ENCODE data around the gene FBXL15. TPM values are rescaled to one million over a fixed set of nuclear protein-coding genes. Genes with fewer than 3 reads are reported as not detected.
A peak's percentile ranks its signal among the peaks of the same experiment; 100 is the strongest.

FBXL15 gene
- total RNA-seq, 1 donor from 2014 or later = 17.3 TPM

GRCh38 chr10:102409604-102410428, 10.8 kb upstream of the FBXL15 start:
- no peak for DNase-seq (ENCODE audit: low read depth)

DNA sequence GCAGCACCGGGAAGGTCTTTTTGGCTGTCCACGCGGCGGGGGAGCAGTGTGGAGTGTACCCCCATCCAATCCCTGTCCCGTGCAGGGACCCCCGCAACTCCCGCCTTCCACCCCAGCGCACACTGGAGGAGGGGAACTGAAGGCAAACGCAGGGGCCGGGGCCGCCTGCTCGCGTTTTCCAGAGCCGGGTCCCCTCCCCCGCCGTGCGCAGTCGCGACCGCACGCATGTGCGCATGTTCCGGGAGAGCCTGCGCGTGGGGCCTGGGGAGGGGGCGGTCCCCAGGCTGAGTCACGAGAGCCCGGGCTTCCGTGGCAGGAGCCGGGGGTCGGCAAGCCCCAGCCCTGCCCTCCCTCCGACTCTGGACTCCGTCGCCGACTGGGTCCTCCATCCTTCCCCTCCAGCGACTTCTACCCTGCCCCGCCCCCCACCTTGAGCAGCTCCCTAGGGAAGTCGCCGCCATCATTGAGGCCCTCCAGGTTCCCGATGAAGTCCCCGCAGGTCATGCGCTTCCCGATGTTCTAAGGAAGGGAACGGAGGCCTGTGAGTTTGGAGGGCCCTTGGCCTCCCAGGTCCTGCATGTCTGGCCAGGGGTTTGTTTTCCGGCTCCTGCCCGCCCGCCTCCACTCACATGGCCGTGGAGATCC, 10.1 kb upstream of the FBXL15 start:
- no peak for DNase-seq (ENCODE audit: low read depth)

DNA sequence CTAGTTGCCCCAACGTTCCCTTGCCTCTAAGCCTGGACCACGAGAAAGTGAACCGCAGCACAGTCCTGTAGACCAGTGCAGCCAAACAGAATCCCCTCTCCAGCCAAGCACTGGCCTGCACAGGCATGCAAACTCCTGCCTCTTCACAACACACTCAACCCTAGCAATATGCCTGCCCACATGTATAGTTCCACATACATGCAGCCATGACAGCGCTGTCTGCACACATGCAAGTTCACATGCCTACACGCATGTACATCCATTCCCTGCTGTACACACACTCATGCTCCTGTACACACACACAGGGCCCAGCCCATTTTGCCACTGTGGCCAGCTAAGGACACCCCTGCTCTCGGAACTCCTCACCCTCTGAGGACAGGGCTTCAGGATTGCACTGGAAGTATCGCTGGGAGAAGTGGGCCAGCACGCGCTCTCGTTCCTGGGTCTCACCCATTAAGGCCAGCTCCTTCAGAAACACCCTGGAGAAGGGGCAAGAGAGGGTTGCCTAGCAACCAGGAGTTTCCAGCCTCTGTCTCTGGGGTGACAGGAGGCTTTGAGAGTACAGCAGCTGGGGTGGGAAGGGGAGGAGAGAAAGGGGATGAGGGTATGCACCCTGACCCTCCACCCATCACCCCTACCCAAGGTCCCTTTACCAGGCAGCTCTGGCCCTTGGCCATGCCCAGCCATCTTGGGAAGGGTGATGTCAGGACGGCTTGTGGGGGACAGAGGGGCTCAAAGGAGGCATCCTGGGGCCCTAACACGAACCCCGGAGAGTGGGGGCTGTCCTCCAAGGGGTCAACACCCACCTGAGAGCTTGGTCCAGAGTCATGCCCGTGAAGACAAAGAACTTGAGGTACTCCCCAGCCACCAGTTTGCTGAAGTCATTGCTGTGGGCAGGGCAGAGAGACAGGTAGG, 9.0 kb upstream of the FBXL15 start:
- DNase-seq (ENCODE audit: low read depth) = no peak

- DNase-seq (ENCODE audit: low read depth) = no peak
Observed at GRCh38 chr10:102412293-102412692, 8.3 kb upstream of the FBXL15 start.

GRCh38 chr10:102413053-102413705, 7.5 kb upstream of the FBXL15 start:
- DNase-seq (ENCODE audit: low read depth) = no peak

GRCh38 chr10:102413806-102414561, 6.7 kb upstream of the FBXL15 start:
- no peak for DNase-seq (ENCODE audit: low read depth)

DNA sequence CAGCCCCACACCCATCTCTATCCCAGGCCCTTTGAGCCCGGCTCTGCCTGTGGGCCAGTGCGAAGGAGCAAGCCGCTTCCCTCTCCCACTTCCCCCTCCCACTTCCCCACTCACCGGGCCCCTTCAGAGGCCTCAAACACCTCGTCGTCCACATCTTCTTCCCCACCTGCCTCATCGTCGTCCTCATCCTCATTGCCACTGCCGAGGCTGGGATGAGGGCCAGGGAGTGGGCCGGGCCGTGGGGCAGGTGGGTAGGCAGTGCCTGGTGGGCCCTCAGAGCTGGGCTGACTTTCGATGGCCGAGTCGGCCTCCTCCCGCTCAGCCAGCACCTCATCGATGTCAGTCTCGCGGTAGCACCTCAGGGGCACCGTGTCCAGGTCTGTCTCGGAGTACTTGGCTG, 5.9 kb upstream of the FBXL15 start:
- no peak for DNase-seq (ENCODE audit: low read depth)

DNA sequence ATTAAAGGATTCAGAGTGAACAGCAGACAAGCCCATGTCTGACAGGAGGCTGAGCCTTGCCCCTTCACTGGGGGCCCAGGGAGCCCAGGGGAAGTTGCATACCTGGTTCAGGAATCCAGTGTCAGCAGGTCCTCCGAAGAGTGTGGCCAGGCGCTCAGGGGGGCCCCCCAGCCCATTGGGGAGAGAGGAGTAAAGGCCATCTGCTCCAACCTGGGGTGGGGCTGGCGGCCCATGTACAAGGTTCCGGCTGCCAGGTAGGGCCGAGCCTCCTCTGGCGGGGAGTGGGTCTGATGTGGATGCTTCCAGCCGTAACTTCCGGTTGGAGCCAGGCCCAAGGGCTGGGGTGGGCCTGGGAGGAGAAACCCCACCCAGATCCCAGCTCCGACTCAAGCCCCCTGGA, 4.4 kb upstream of the FBXL15 start:
- DNase-seq (ENCODE audit: low read depth) = no peak

DNA sequence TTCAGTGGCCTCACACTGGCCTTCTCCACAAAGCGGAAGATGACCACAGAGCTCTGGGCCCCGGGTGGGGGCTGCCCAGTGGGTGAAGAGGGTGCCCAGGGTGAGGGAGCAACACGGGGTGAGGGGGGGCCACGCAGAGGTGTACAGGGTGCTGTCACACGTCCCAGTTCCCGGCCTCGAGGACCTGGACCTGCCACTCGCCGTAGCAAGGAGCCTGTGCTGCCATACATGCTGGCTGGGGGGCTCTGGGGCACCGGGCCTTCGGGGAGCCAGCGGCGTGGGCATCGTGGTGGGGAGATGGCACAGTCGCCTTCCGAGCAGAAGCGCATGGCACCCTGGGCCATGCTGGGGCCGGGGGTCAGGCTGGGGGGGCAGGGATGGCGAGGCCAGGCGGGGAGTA, 3.9 kb upstream of the FBXL15 start:
- DNase-seq (ENCODE audit: low read depth) = no peak

DNA sequence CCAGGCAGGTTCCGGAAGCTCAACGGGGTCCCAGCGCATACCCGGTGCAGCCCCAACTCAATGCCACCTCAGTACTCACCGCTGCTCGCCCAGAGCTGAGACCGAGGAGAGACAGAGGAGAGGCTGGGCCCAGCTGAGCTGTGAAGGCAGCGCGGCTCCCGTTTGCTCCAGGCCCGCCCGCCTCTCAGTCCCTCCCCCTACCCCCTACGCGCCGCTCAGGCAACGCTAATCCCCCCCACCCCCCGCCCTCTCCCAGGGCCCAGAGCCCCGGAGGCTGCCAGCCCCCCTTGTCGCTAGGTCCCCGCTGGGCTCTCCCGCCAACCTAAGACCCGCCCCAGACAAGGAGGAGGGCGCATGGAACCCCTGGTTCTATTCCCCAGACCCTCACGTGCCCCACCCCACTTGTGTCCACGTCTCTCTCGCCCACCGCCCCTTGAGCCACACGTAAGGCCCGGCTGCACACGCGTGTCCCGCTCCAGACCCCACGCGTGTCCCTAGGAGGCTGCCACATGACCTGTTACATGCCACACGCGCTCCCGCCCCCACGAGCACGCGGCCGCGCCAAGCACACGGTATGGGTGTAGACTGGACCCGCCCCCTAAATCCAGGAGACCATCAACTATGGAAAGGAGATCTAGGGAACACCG, 1.9 kb upstream of the FBXL15 start, which contains the start of gene PSD:
TSS of gene PSD (minus strand) at position 164 of the 647 bp plus-strand sequence. CDS start 1,747 bp downstream, outside the sequence.
- DNase-seq (ENCODE audit: low read depth) = no peak

DNA sequence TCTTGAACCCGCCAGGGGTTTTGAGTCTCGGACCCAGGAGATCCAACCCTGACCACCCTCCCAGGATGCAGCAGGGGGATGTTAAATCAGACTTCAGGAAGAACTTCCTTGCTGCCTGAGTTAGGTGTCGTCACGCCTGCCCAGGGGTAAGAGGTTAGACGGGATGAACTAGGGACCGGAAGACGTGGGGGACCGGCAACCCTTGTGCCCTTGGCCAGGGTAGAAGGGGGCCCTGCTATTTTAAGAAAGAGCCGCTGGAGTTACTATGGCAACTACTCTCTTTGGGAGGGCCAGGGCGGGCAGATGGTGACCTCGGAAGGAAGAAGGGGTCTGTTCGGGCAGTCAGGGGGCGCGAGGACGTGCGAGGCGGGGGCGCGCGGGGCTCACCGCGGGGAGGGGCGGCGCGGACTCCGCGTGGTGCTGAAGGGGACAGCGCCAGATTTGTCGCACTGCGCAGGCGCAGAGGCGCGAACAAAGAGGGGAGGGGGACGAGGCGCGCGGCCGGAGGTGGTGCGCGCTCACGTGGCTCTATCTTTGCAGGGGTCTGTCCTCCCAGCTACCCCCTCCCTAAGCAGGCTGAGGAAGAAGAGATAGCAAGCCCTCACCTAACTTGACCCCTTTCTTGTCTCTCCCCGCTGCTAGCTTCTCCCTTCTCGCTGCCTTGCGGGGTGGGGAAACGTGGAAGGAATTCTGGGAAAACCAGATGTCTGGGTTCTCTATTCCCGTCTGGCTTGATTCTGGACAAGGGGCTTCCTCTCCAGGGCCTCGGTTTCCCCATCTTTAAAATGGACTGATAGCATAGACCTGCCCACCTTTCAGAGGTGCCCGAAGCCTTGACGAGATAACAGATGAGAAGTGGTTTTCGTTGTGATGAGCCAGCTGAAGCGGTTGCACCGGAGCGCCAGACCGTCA, 1.1 kb upstream of the FBXL15 start:
- no peak for DNase-seq (ENCODE audit: low read depth)

GRCh38 chr10:102420181-102420713, 389 bp upstream of the FBXL15 start:
- DNase-seq (ENCODE audit: low read depth) = no peak

- DNase-seq (ENCODE audit: low read depth) = no peak
Observed at GRCh38 chr10:102421507-102421756, 796 bp downstream of the FBXL15 start.

DNA sequence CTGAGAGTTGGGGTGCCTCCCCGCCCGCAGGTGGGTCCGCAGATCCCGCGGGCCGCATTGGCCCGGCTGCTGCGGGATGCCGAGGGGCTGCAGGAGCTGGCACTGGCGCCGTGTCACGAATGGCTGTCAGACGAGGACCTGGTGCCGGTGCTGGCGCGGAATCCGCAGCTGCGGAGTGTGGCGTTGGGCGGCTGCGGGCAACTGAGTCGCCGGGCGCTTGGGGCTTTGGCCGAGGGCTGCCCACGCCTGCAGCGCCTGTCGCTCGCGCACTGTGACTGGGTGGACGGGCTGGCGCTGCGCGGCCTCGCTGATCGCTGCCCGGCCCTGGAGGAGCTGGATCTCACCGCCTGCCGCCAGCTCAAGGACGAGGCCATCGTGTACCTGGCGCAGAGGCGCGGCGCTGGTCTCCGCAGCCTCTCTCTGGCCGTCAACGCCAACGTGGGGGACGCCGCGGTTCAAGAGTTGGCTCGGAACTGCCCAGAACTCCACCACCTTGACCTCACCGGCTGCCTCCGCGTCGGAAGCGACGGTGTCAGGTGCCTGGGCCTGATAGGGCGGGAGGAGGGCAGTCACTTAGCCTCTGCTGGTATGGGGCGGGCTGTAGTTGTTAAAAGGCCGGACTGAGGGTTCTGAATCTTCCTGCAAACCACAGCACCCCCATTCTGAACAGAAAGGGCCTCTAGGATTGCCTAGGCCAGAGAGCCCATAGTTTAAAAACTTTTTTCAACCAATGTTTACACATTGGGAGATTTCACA, 1.3 kb downstream of the FBXL15 start:
- DNase-seq (ENCODE audit: low read depth) = peak; percentile 25

GRCh38 chr10:102422545-102423129, 2.0 kb downstream of the FBXL15 start:
- DNase-seq (ENCODE audit: low read depth) = peak; percentile 65

- DNase-seq (ENCODE audit: low read depth) = no peak
Observed at GRCh38 chr10:102423372-102423968, 2.8 kb downstream of the FBXL15 start.

DNA sequence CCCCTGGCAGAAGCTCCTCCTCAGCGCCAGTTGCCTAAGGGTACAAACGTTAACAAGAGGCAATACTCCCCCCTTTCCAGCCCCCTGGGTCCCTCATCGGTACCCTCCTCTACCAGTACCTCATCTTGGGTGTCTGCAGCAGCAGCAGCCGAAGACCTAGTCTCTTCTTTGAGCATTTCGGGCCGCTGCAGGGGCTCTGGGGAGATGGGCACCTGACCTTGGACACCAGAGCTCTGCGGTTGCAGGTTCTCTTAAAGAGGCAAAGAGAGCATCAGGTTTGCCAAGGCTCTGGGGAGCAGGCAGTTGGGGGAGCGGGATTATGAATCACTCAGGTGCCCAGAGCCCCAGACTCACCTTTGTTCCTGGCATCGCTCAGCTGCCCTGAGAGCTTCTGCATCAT, 3.5 kb downstream of the FBXL15 start:
- no peak for DNase-seq (ENCODE audit: low read depth)
